ENCODE data around the gene DCUN1D2. TPM values are rescaled to one million over a fixed set of nuclear protein-coding genes. Genes with fewer than 3 reads are reported as not detected.

DCUN1D2 gene
- 10 to 100 TPM; 18.9 to 36.5 TPM for total RNA-seq

DNA sequence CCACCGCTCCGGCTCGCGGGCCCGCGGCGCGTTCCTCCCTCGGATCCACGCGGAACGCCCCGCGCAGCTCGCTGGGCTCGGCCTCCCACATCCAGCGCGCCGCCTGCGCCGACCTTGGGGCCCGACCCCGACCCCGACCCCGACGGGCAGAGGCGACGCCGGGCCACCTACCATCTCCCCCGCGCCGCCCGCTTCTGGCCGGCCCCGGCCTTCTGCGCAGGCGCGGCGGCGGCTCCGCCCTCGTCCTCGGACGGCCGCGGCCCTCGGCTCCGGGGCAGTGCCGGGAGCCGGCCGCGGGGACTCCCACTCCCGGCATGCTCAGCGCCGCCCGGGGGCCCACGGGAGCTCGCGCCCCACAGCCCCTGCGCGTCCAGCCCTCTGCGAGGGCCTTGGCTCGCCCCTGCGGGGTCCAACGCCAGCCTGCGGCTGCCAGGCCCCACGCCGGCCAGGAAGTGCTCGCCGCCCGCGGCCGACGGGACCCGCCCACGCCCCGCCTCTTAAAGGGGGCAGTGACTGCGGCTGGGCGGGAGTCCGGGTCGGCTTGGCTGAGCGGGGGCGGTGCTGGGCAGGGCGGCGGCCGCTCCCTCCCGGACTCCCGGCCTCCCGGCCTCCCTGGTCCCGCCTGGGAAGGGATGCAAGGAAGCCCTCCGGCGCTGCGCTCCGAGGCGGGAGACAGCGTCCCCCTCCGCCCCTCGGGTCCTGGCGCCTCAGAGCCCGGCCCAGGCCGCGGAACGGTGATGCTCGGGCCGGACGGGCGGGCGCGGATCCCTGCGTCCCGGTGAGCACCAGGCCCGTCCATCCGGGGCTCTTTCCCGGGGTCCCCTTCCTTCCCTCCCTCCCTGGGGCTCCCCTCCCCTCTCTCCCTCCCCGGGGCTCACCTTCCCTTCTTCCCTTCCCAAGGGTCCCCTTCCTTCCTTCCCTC, at the start of gene DCUN1D2:
Gene DCUN1D2 (minus strand): TSS at position 216 of the 922 bp plus-strand sequence. CDS start 42 bp downstream, at position 174.
- peak; percentile 84 to 89 for DNase-seq (ENCODE audit: low spot score in 2 of 2)
- peak within 1 kb of the TSS; percentile 73 to 89 for H3K27ac Mint-ChIP-seq
- peak; percentile 78 to 83 for ATAC-seq
- peaks cover 13 to 21% of the 10 kb centered on the region in 2 donors for H3K36me3 Mint-ChIP-seq
- no peaks in the 10 kb centered on the region for H3K9me3 Mint-ChIP-seq

DNA sequence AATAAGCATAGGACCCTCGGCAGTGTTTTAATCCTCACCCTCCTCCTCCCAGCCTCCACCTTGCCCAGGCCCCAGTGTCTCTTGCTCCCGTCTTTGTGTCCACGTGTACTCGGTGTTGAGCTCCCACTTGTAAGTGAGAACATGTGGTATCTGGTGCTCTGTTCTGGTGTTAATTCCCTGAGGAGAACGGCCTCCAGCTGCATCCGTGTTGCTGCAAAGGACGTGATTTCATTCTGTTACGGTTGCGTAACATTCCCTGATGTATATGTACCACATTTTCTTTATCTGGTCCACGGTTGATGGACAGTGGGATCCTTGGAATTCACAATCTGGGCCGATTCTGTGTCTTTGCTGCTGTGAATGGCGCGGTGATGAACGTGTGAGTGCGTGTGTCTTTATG, 49.3 kb upstream of the DCUN1D2 start:
- no peaks in the 10 kb centered on the region for H3K9me3 Mint-ChIP-seq
- no peak overlapping the region for H3K27ac Mint-ChIP-seq
- peaks cover 17 to 19% of the 10 kb centered on the region in 2 donors for H3K36me3 Mint-ChIP-seq
- ATAC-seq (no peak), DNase-seq (ENCODE audit: low spot score in 2 of 2) (no peak)

DNA sequence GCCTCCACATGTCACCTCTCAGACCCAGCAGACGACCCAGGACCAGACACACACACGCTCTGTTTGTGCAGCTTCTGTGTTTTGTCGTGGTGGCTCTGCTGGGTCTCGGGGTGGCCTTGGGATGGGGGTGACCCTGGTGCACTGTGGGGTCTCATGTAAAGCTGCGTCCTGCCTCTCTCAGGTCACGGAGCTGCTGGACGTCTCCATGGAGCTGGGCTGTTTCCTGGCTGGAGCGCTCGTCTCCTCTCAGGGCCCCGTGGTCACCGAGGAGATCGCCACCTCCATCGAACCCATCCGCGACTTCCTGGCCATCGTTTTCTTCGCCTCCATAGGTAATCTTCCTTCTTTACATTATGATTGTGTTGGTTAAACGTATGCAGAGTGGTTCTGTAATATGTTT, 48.7 kb upstream of the DCUN1D2 start:
- ATAC-seq (no peak), DNase-seq (ENCODE audit: low spot score in 2 of 2) (no peak)
- H3K27ac Mint-ChIP-seq, result peak overlapping the region in 1 of 2 donors; percentile 36
- peaks cover 17 to 19% of the 10 kb centered on the region in 2 donors for H3K36me3 Mint-ChIP-seq
- no peaks in the 10 kb centered on the region for H3K9me3 Mint-ChIP-seq

DNA sequence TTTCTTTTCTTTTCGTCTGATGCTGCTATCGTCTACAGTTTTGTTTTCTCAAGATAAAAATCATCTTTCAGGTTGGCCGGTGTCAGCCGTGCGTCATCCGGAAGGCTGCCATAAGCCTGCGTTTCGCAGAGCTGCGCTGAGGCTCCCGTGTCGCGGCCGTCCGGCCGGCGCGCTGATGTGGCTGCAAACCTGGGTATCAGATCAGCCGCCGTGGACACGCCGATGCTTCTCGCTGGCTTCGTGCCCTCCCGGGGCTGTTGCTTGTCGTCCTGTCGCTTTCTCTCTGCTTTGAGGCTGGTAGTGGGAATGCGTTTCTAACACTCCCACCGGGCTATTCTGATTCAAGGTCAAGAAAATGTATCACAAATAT, 48.2 kb upstream of the DCUN1D2 start:
- no peak for DNase-seq (ENCODE audit: low spot score in 2 of 2)
- Mint-ChIP-seq H3K9me3 (no peaks in the 10 kb centered on the region), H3K36me3 (peaks cover 17 to 19% of the 10 kb centered on the region in 2 donors), H3K27ac (no peak overlapping the region)
- ATAC-seq, result no peak

- DNase-seq (ENCODE audit: low spot score in 2 of 2) (no peak), ATAC-seq (no peak)
- no peak overlapping the region for H3K27ac Mint-ChIP-seq
- peaks cover 17 to 19% of the 10 kb centered on the region in 2 donors for H3K36me3 Mint-ChIP-seq
- no peaks in the 10 kb centered on the region for H3K9me3 Mint-ChIP-seq
These were observed 47.6 kb upstream of the DCUN1D2 start for GRCh38 chr13:113537909-113538688.

DNA sequence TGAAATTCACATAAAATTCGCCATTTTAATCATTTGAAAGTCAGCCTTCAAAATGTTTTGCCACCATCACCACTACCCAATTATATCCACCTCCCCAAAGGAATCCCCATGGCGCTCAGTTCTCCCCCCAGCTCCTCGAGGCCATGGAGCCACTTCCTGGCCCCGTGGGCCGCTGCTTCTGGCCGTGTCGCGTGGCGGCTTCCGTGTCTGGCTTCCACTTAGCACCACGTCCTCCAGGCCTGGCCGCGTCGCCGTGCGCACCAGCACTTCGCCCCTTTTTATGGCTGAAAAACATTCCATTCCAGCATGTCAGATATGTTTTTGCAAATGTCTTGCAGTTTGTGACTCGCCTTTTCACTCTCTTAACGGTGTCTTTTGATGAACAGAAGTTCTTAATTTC, 46.7 kb upstream of the DCUN1D2 start:
- H3K36me3 Mint-ChIP-seq, result peaks cover 17 to 19% of the 10 kb centered on the region in 2 donors
- DNase-seq (ENCODE audit: low spot score in 2 of 2) (no peak), ATAC-seq (no peak)
- no peak overlapping the region for H3K27ac Mint-ChIP-seq
- no peaks in the 10 kb centered on the region for H3K9me3 Mint-ChIP-seq

- no peak for DNase-seq (ENCODE audit: low spot score in 2 of 2)
- ATAC-seq, result no peak
- H3K9me3 Mint-ChIP-seq, result no peaks in the 10 kb centered on the region
- H3K27ac Mint-ChIP-seq, result no peak overlapping the region
- H3K36me3 Mint-ChIP-seq, result peaks cover 19 to 21% of the 10 kb centered on the region in 2 donors
These were observed 46.1 kb upstream of the DCUN1D2 start for GRCh38 chr13:113536461-113537110.

- Mint-ChIP-seq H3K9me3 (no peaks in the 10 kb centered on the region), H3K27ac (peak overlapping the region in 1 of 2 donors; percentile 52), H3K36me3 (peaks cover 8 to 18% of the 10 kb centered on the region in 2 donors)
- ATAC-seq (no peak), DNase-seq (ENCODE audit: low spot score in 2 of 2) (no peak)
These were observed 44.9 kb upstream of the DCUN1D2 start for GRCh38 chr13:113535381-113535781.

- Mint-ChIP-seq H3K9me3 (no peaks in the 10 kb centered on the region), H3K36me3 (peaks cover 0 to 11% of the 10 kb centered on the region in 2 donors), H3K27ac (no peak overlapping the region)
- DNase-seq (ENCODE audit: low spot score in 2 of 2) (no peak), ATAC-seq (no peak)
These were observed 43.8 kb upstream of the DCUN1D2 start for GRCh38 chr13:113534236-113534860.

DNA sequence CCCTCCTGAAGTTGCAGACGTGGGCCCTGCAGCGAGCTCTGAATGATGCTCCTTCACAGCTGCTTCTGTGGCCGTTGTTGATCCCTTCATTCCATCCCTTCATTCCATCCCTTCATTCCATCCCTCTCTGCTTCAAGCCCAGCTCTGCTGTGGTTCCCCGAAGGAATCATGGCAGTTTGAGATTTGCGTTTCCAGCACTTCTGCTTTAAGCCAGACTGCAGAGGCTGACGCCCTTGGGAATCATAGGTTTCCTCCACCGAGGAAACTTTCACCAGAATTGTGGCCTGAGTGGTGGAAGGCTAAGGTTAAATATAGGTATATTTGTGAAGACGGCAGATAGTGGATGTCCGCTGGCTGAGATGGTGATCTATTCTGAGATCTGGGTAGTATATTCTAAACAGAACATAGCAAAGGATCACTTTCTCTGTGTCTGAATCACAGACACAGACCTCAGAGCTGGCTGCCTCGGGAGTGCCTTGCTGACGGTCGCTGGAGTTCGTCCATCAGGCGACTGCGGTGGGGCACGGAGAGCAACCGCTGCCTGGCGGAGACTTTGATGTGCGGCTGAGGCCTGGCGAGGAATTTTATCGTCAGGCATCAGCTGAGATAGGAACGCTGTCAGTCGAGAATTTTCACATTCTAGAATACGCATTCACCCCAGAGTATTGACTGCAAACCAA, 42.8 kb upstream of the DCUN1D2 start:
- Mint-ChIP-seq H3K9me3 (no peaks in the 10 kb centered on the region), H3K36me3 (peaks cover 0 to 11% of the 10 kb centered on the region in 2 donors), H3K27ac (no peak overlapping the region)
- no peak for ATAC-seq
- DNase-seq (ENCODE audit: low spot score in 2 of 2), result no peak

- DNase-seq (ENCODE audit: low spot score in 2 of 2) (no peak), ATAC-seq (no peak)
- Mint-ChIP-seq H3K27ac (peak overlapping the region; percentile 40 to 79), H3K9me3 (no peaks in the 10 kb centered on the region), H3K36me3 (peaks cover under 1 to 11% of the 10 kb centered on the region in 2 donors)
These were observed 41.8 kb upstream of the DCUN1D2 start for GRCh38 chr13:113532156-113532806.

GRCh38 chr13:113531041-113531873, 40.7 kb upstream of the DCUN1D2 start:
- DNase-seq (ENCODE audit: low spot score in 2 of 2) (no peak), ATAC-seq (no peak)
- Mint-ChIP-seq H3K36me3 (peaks cover 7 to 11% of the 10 kb centered on the region in 2 donors), H3K9me3 (no peaks in the 10 kb centered on the region), H3K27ac (peak overlapping the region in 1 of 2 donors; percentile 40)

DNA sequence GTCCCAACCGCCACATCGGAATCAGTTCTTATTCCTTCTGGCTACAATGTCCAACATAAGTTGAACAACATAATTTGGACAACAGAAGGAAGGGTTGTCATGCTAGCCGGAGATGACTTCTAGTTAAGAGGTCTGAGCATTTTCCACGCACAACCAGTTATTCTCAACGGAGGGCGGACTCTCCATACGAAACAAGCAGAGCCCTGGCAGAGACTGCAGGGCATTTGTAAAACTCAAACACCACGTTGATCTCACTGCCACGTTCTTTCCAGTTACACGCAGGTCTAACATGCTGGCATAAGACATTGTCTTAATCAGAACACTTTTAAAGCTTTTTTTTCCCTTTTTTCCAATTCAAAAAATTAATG, 38.3 kb upstream of the DCUN1D2 start:
- DNase-seq (ENCODE audit: low spot score in 2 of 2), result no peak
- H3K27ac Mint-ChIP-seq, result no peak overlapping the region
- no peak for ATAC-seq
- peaks cover 7 to 16% of the 10 kb centered on the region in 2 donors for H3K36me3 Mint-ChIP-seq
- no peaks in the 10 kb centered on the region for H3K9me3 Mint-ChIP-seq

DNA sequence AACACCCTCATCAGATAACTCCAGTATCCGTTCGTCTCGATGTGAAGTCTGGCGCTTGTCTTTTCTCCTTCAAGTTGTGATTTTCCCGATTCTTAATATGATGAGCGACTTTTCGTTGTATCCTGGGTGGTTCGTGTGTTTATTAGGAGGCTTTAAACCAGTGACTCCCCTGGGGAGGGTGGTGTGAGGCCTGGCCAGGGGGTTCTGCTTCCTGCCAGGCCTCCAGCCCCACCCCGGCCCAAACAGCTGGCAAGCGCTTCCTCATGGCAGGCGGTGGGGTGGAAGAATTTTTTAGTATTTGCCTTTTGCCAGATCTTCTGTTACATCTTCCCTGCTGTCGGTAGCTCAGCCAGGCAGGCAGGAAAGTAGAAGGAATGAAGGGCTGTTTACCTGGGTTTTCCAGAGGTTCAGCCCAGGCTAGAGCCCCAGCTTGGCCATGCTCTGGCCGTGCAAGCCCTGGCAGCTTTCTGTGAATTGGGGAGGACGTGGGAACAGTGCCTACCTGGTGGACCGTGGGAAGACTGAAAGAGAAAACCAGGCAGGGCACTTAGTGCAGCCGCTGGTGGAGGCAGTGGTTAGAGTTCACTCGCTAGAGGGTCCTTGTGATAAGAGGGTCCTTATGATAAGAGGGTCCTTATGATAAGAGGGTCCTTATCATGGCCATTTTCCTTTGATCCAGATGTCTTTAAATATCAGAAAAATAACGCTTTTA, 37.7 kb upstream of the DCUN1D2 start:
- no peak for ATAC-seq
- Mint-ChIP-seq H3K36me3 (peaks cover 7 to 16% of the 10 kb centered on the region in 2 donors), H3K27ac (no peak overlapping the region), H3K9me3 (no peaks in the 10 kb centered on the region)
- no peak for DNase-seq (ENCODE audit: low spot score in 2 of 2)
